ENCODE results near the gene ATP2B3. TPM values are rescaled to one million over a fixed set of nuclear protein-coding genes. Genes with fewer than 3 reads are reported as not detected.
"Not testable (repeated sequence)": the region's sequence is repeated elsewhere in the genome, so short reads cannot be mapped to it uniquely, and the experiment has no call there.

The ATP2B3 gene
- total and polyA plus RNA-seq, 2 of the 4 experiments (the other 2 are of a cell fraction): under 0.01 to 0.03 TPM

GRCh38 chrX:153603131-153603656 lies 85.8 kb downstream of the ATP2B3 start:
- H4K8ac ChIP-seq (ENCODE audit: low read depth in 2 of 2, low read length in 2 of 2): no peak overlapping the region
- no peak overlapping the region for H2AK9ac ChIP-seq (replicated peaks; ENCODE audit: low read depth, low read length, poor library complexity)
- no peak overlapping the region for H3K4me3 ChIP-seq (ENCODE audit: insufficient read depth, low read depth, low read length)
- intact Hi-C loops (cut with micrococcal nuclease) (no loop called here), dilution Hi-C loops (cut with HindIII; ENCODE audit: low sequenced_read_pairs, unreplicated experiment) (no loop called here), in situ Hi-C loops (cut with MboI; ENCODE audit: low sequenced_read_pairs) (no loop called here)
- DNase-seq: no peak
- TF ChIP-seq CHD1 (IDR thresholded peaks at IDR 0.05; ENCODE audit: low read depth, low read length) (no peak), CTCF (conservative IDR thresholded peaks at IDR 0.05; ENCODE audit: low read depth, low read length) (no peak)
- H2BK5ac ChIP-seq (ENCODE audit: low read depth, low read length, poor library complexity, severe bottlenecking): no peak overlapping the region
- H3K9ac ChIP-seq (ENCODE audit: low read depth, low read length): no peak overlapping the region
- no peak overlapping the region for H3K18ac ChIP-seq (ENCODE audit: low read depth, low read length)
- no TSS peak for BruUV-seq (replicated peaks)
- no peak overlapping the region for H3K4me2 ChIP-seq (ENCODE audit: low read depth, low read length)
- H4K20me1 ChIP-seq (ENCODE audit: insufficient read depth, low read length): peaks cover 3% of the 10 kb centered on the region; the same call in 1 of the 2 replicates
- ChIA-PET POLR2A (ENCODE audit: unreplicated experiment) (no interaction called here), CTCF (no interaction called here)
- peaks cover under 1 to 2% of the 10 kb centered on the region in 2 experiments; a peak in 2 of 4 replicates for H3K79me1 ChIP-seq (ENCODE audit: low read depth in 1 of 2, low read length in 2 of 2)
- H3K9me1 ChIP-seq (ENCODE audit: insufficient read depth, low read length): no peaks in the 10 kb centered on the region
- H2AFZ ChIP-seq (replicated peaks; ENCODE audit: low read length, poor library complexity): no peak overlapping the region
- H3K23ac ChIP-seq (ENCODE audit: low read depth, low read length): no peak overlapping the region
- no peak overlapping the region for H2BK20ac ChIP-seq (ENCODE audit: low read depth, low read length)
- 0 out of 2 replicates have a peak, but pooled peaks cover 3% of the 10 kb centered on the region for H3K4me1 ChIP-seq (ENCODE audit: control insufficient read depth, insufficient read depth, low read length)
- no peaks in the 10 kb centered on the region; the same call in 1 of the 2 replicates for H3K27me3 ChIP-seq (ENCODE audit: control insufficient read depth, insufficient read depth, low read length)
- H4K91ac ChIP-seq (ENCODE audit: insufficient read depth, low read depth, low read length): no peak overlapping the region
- no peak overlapping the region for H3K14ac ChIP-seq (replicated peaks; ENCODE audit: low read depth, low read length)
- no peak overlapping the region for H3K56ac ChIP-seq (ENCODE audit: extremely low read depth, insufficient read depth, low read length)
- no peaks in the 10 kb centered on the region for H3K36me3 ChIP-seq (ENCODE audit: control insufficient read depth, insufficient read depth, low read length)
- no peak overlapping the region for H2AK5ac ChIP-seq (ENCODE audit: low read depth, low read length)
- H4K5ac ChIP-seq (ENCODE audit: low read depth, low read length): no peak overlapping the region
- H2BK120ac ChIP-seq (ENCODE audit: low read depth, low read length): no peak overlapping the region
- H2BK15ac ChIP-seq (ENCODE audit: low read depth, low read length): no peak overlapping the region
- no peak overlapping the region for H3K27ac ChIP-seq (ENCODE audit: insufficient read depth, low read length)
- no peaks in the 10 kb centered on the region for H3K9me3 ChIP-seq (ENCODE audit: control insufficient read depth, insufficient read depth, low read length)
- no peak for ATAC-seq (ENCODE audit: low read depth)
- H3K4ac ChIP-seq (ENCODE audit: low read depth, low read length): no peak overlapping the region
- 72% methylated on average over 12 of the region's 17 CpGs; no CpG with 5 or more reads in 1 of the 2 experiments for WGBS, 2 experiments (ENCODE audit: extremely low coverage in 2 of 2, insufficient read length in 1 of 2)

GRCh38 chrX:153604666-153605380 lies 87.4 kb downstream of the ATP2B3 start:
- H2BK15ac ChIP-seq (ENCODE audit: low read depth, low read length); BruUV-seq (replicated peaks); H2AK9ac ChIP-seq (replicated peaks; ENCODE audit: low read depth, low read length, poor library complexity); ATAC-seq (ENCODE audit: low read depth); H2AFZ ChIP-seq (replicated peaks; ENCODE audit: low read length, poor library complexity); H3K56ac ChIP-seq (ENCODE audit: extremely low read depth, insufficient read depth, low read length); H3K27me3 ChIP-seq (ENCODE audit: control insufficient read depth, insufficient read depth, low read length); H3K9me1 ChIP-seq (ENCODE audit: insufficient read depth, low read length); H3K14ac ChIP-seq (replicated peaks; ENCODE audit: low read depth, low read length); H3K4me3 ChIP-seq (ENCODE audit: insufficient read depth, low read depth, low read length); H3K4me2 ChIP-seq (ENCODE audit: low read depth, low read length); H3K27ac ChIP-seq (ENCODE audit: insufficient read depth, low read length); DNase-seq; H4K91ac ChIP-seq (ENCODE audit: insufficient read depth, low read depth, low read length); dilution Hi-C loops (cut with HindIII; ENCODE audit: low sequenced_read_pairs, unreplicated experiment); H3K9me3 ChIP-seq (ENCODE audit: control insufficient read depth, insufficient read depth, low read length); H2BK5ac ChIP-seq (ENCODE audit: low read depth, low read length, poor library complexity, severe bottlenecking); H3K79me1 ChIP-seq (ENCODE audit: low read depth in 1 of 2, low read length in 2 of 2); intact Hi-C loops (cut with micrococcal nuclease); H3K9ac ChIP-seq (ENCODE audit: low read depth, low read length); H3K23ac ChIP-seq (ENCODE audit: low read depth, low read length); H2BK20ac ChIP-seq (ENCODE audit: low read depth, low read length); POLR2A ChIA-PET (ENCODE audit: unreplicated experiment); H4K5ac ChIP-seq (ENCODE audit: low read depth, low read length); in situ Hi-C loops (cut with MboI; ENCODE audit: low sequenced_read_pairs); H4K20me1 ChIP-seq (ENCODE audit: insufficient read depth, low read length); H2AK5ac ChIP-seq (ENCODE audit: low read depth, low read length); H2BK120ac ChIP-seq (ENCODE audit: low read depth, low read length); H3K18ac ChIP-seq (ENCODE audit: low read depth, low read length); H3K4ac ChIP-seq (ENCODE audit: low read depth, low read length); H3K36me3 ChIP-seq (ENCODE audit: control insufficient read depth, insufficient read depth, low read length); H3K4me1 ChIP-seq (ENCODE audit: control insufficient read depth, insufficient read depth, low read length); H4K8ac ChIP-seq (ENCODE audit: low read depth in 2 of 2, low read length in 2 of 2): not testable (repeated sequence)
- CTCF ChIA-PET: interaction anchor here (0.6 kb wide), 1 partner anchor 107 kb away, joined by 4 read pairs; no protein-coding TSS in a partner anchor
- WGBS, 2 experiments (ENCODE audit: extremely low coverage in 2 of 2, insufficient read length in 1 of 2): 61% methylated on average over 8 of the region's 18 CpGs; no CpG with 5 or more reads in 1 of the 2 experiments
